Subcutaneous abdominal adipose tissue (tissue), 5 donors: ENCODE measurements around the gene MRFAP1L1.
A peak's percentile ranks its signal among the peaks of the same experiment; 100 is the strongest.
"Not testable (repeated sequence)": the region's sequence is repeated elsewhere in the genome, so short reads cannot be mapped to it uniquely, and the experiment has no call there.

Experiments
- H3K27ac ChIP-seq: one replicate; pipeline ENCODE4 v1.7.0; 2013; ENCODE audit warnings: low read depth, mild to moderate bottlenecking, inconsistent platforms, low read length, moderate library complexity
- H3K27me3 ChIP-seq, 5 donors: one replicate each; pipeline ENCODE4 v1.7.0; 2013; ENCODE audit warnings: low read length in 5 of 5, inconsistent platforms in 1 of 5; ENCODE audit not compliant: control insufficient read depth in 5 of 5, insufficient read depth in 4 of 5
- H3K36me3 ChIP-seq, 5 donors: one replicate each; pipeline ENCODE4 v1.7.0; 2013; ENCODE audit warnings: low read length in 5 of 5; ENCODE audit not compliant: control insufficient read depth in 5 of 5, insufficient read depth in 5 of 5
- H3K4me1 ChIP-seq, 5 donors: one replicate each; pipeline ENCODE4 v1.7.0; 2013; ENCODE audit warnings: low read length in 5 of 5, mild to moderate bottlenecking in 3 of 5, moderate library complexity in 1 of 5; ENCODE audit not compliant: control insufficient read depth in 5 of 5, insufficient read depth in 5 of 5
- H3K4me3 ChIP-seq, 5 donors: one replicate each; pipeline ENCODE4 v1.7.0; 2013; ENCODE audit warnings: low read length in 5 of 5, low read depth in 1 of 5
- H3K9ac ChIP-seq, 5 donors: one replicate each; pipeline ENCODE4 v1.7.0; 2013; ENCODE audit warnings: low read length in 5 of 5, mild to moderate bottlenecking in 4 of 5, moderate library complexity in 3 of 5
- H3K9me3 ChIP-seq, 5 donors: one replicate each; pipeline ENCODE4 v1.7.0; 2013; ENCODE audit warnings: low read length in 5 of 5; ENCODE audit not compliant: control insufficient read depth in 5 of 5
- donor health status: healthy.
- donor health status: healthy.
- donor health status: healthy.
- donor health status: healthy.
- donor health status: healthy.

MRFAP1L1 gene

GRCh38 chr4:6727081-6727942 lies 17.6 kb upstream of the MRFAP1L1 start:
- no peaks in the 10 kb centered on the region for H3K36me3 ChIP-seq
- H3K4me3 ChIP-seq: peak overlapping the region in 2 of 5 donors; percentile 9 to 35
- H3K9me3 ChIP-seq: no peaks in the 10 kb centered on the region
- H3K9ac ChIP-seq: no peak overlapping the region
- peaks cover 0 to 3% (median 0%) of the 10 kb centered on the region in 5 donors for H3K27me3 ChIP-seq
- H3K27ac ChIP-seq: no peak overlapping the region
- H3K4me1 ChIP-seq: peaks cover 0 to 21% (median 13%) of the 10 kb centered on the region in 5 donors

GRCh38 chr4:6725427-6725961 lies 15.8 kb upstream of the MRFAP1L1 start:
- H3K4me1 ChIP-seq: peaks cover 0 to 11% (median 4%) of the 10 kb centered on the region in 5 donors
- H3K36me3 ChIP-seq, H3K4me3 ChIP-seq, H3K9ac ChIP-seq, H3K27ac ChIP-seq, H3K27me3 ChIP-seq, H3K9me3 ChIP-seq: not testable (repeated sequence)

GRCh38 chr4:6724421-6725111 lies 14.9 kb upstream of the MRFAP1L1 start:
- Histone ChIP-seq H3K27me3 (peaks cover 0 to 3% (median 0%) of the 10 kb centered on the region in 5 donors), H3K4me1 (peaks cover 0 to 9% (median 3%) of the 10 kb centered on the region in 5 donors), H3K36me3 (no peaks in the 10 kb centered on the region), H3K27ac (no peak overlapping the region), H3K4me3 (no peak overlapping the region), H3K9ac (no peak overlapping the region), H3K9me3 (no peaks in the 10 kb centered on the region)

- Histone ChIP-seq H3K27ac (no peak overlapping the region), H3K27me3 (peaks cover 0 to 2% (median 0%) of the 10 kb centered on the region in 5 donors), H3K9me3 (no peaks in the 10 kb centered on the region), H3K4me1 (peaks cover 0 to 9% (median 3%) of the 10 kb centered on the region in 5 donors), H3K9ac (no peak overlapping the region), H3K36me3 (peaks cover 0 to 2% (median 0%) of the 10 kb centered on the region in 5 donors), H3K4me3 (no peak overlapping the region)
Measured at GRCh38 chr4:6723851-6724250, 14.2 kb upstream of the MRFAP1L1 start.

GRCh38 chr4:6722891-6723290 lies 13.2 kb upstream of the MRFAP1L1 start:
- H3K27ac ChIP-seq: no peak overlapping the region
- no peaks in the 10 kb centered on the region for H3K9me3 ChIP-seq
- no peak overlapping the region for H3K9ac ChIP-seq
- H3K27me3 ChIP-seq: no peaks in the 10 kb centered on the region
- peaks cover 0 to 13% (median 5%) of the 10 kb centered on the region in 5 donors for H3K4me1 ChIP-seq
- H3K4me3 ChIP-seq: no peak overlapping the region
- H3K36me3 ChIP-seq: peaks cover 0 to 3% (median 0%) of the 10 kb centered on the region in 5 donors

GRCh38 chr4:6721121-6721520 lies 11.5 kb upstream of the MRFAP1L1 start:
- peaks cover 0 to 24% (median 15%) of the 10 kb centered on the region in 5 donors for H3K4me1 ChIP-seq
- no peak overlapping the region for H3K27ac ChIP-seq
- H3K9ac ChIP-seq: no peak overlapping the region
- peaks cover 0 to 3% (median 0%) of the 10 kb centered on the region in 5 donors for H3K36me3 ChIP-seq
- H3K9me3 ChIP-seq: no peaks in the 10 kb centered on the region
- H3K27me3 ChIP-seq: no peaks in the 10 kb centered on the region
- H3K4me3 ChIP-seq: no peak overlapping the region

- no peaks in the 10 kb centered on the region for H3K9me3 ChIP-seq
- H3K9ac ChIP-seq: no peak overlapping the region
- peaks cover 2 to 29% (median 21%) of the 10 kb centered on the region in 5 donors for H3K4me1 ChIP-seq
- H3K4me3 ChIP-seq: no peak overlapping the region
- no peak overlapping the region for H3K27ac ChIP-seq
- peaks cover 0 to 3% (median 0%) of the 10 kb centered on the region in 5 donors for H3K36me3 ChIP-seq
- no peaks in the 10 kb centered on the region for H3K27me3 ChIP-seq
Measured at GRCh38 chr4:6720202-6720699, 10.6 kb upstream of the MRFAP1L1 start.

- no peaks in the 10 kb centered on the region for H3K9me3 ChIP-seq
- no peak overlapping the region for H3K4me3 ChIP-seq
- peaks cover 0 to 3% (median 0%) of the 10 kb centered on the region in 5 donors for H3K36me3 ChIP-seq
- H3K27me3 ChIP-seq: no peaks in the 10 kb centered on the region
- H3K9ac ChIP-seq: no peak overlapping the region
- no peak overlapping the region for H3K27ac ChIP-seq
- H3K4me1 ChIP-seq: peaks cover 2 to 30% (median 25%) of the 10 kb centered on the region in 5 donors
Measured at GRCh38 chr4:6719611-6720179, 10.0 kb upstream of the MRFAP1L1 start.

- Histone ChIP-seq H3K27me3 (no peaks in the 10 kb centered on the region), H3K27ac (no peak overlapping the region), H3K4me3 (no peak overlapping the region), H3K9ac (no peak overlapping the region), H3K4me1 (peaks cover 2 to 30% (median 25%) of the 10 kb centered on the region in 5 donors), H3K9me3 (no peaks in the 10 kb centered on the region), H3K36me3 (peaks cover 0 to 3% (median 0%) of the 10 kb centered on the region in 5 donors)
Measured at GRCh38 chr4:6718932-6719610, 9.4 kb upstream of the MRFAP1L1 start.
